ENCODE results near the gene CYP27A1.

The CYP27A1 gene

DNA sequence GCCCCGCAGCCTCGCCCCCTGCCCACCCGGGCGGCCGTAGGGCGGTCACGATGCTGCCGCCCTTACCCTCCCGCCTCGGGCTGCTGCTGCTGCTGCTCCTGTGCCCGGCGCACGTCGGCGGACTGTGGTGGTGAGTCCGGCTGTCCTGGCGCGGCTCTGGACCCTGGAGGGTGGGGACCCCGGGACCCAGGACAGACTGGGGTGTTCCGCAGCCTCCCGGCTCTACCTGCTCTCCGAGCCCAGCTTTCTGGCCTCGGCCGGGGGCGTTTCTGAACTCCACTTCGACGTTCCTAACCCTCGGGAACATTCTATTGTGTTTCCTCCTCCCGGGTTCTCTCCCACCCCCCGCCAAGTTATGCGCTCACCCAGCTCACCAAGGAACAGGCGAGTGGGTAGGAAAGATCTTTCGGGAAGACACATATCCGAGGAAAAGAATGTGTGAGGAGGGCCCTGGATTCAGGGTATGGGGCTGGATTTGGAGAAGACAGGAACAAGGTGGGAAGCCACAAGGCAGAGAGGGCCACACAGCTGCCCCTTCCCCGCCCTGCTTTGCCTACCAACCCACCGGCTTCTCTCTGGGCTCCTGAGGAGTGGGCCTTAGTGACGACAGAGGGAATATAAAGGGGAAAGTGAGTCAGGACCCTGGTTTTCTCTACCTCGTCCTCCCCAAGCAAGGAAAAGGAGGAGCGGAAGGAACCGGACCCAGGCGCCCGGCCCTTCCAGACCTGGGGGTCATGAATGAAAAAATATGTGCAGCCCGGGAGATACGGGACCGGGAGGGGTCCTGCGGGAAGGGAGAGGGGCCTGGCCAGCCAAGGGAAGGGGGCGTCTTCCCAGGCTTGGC is 78.3 kb downstream of the CYP27A1 start:
- no peak for DNase-seq

- DNase-seq: no peak
Measured at GRCh38 chr2:218860950-218861381, 79.0 kb downstream of the CYP27A1 start.

- DNase-seq: no peak
Measured at GRCh38 chr2:218861645-218862318, 79.8 kb downstream of the CYP27A1 start.

- no peak for DNase-seq
Measured at GRCh38 chr2:218863021-218863520, 81.1 kb downstream of the CYP27A1 start.

Data from stimulated activated CD4-positive, alpha-beta T cell treated with anti-CD3 and anti-CD28 coated beads, Interleukin-2, amount 100 ng/mL, for 24 hours (primary cell).